GM19395 (cell line): ENCODE data around the gene THSD4.

Experiments used
- ATAC-seq: cut with Tn5 transposase; IDR thresholded peaks from one replicate; pipeline ENCODE4 v1.9.1; 2021; ENCODE audit warnings: mild to moderate bottlenecking, moderate library complexity; ENCODE audit not compliant: unreplicated experiment

THSD4 gene

DNA sequence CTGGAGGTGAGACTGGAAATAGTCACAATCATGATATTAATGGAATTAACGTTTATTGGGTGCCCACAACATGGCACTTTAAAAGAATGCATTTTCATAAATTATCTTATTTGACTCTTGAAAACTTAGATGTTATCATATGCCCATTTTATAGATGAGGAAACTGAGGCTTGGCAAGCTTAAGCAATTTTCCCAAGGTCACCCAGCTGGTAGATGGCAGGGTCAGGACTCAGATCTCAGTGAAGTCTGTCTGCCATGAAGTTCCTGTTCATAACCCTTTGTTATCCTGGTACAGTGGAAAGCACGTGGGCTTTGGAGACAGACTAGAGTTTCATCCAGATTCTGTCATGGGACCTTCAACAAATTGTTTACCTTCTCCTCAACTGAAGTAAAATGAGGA, 520.5 kb downstream of the THSD4 start:
- ATAC-seq: no peak

GRCh38 chr15:71638876-71639275, 523.6 kb downstream of the THSD4 start:
- ATAC-seq: no peak

GRCh38 chr15:71639471-71639870, 524.2 kb downstream of the THSD4 start:
- no peak for ATAC-seq

GRCh38 chr15:71643918-71644317, 528.6 kb downstream of the THSD4 start:
- ATAC-seq: no peak

DNA sequence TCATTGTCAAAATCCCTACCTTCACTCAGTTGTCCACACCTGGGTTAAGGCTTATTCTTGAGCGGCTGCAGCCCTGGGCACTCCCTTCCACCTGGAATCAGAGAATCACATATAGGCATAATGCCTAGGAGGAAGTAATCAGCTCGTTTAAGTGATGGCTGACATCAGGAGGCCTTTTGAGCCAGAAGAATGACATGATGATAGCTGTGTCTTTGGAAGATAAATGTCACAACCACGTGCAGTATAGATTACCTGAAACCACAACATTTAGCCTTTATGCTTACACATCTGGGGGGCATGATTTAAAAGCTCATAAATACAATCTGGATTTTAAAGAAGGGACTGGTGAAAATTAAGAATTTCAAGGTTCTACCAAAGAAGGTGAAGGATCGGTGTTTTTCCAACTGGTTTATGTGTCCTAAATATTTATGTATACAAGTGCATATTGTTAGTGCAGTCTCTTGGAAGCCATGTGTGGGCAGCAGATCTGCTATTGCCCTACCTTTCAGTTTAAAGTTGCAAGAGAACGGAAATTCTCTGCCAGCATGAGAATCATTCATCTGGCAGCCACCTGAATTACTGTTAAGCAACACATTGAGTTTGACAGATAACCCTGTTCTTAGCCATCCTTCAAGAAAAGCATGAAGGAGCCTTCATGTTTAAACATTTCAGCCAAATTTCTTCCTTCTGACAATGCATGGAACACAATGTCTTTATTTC, 531.7 kb downstream of the THSD4 start:
- ATAC-seq: no peak

DNA sequence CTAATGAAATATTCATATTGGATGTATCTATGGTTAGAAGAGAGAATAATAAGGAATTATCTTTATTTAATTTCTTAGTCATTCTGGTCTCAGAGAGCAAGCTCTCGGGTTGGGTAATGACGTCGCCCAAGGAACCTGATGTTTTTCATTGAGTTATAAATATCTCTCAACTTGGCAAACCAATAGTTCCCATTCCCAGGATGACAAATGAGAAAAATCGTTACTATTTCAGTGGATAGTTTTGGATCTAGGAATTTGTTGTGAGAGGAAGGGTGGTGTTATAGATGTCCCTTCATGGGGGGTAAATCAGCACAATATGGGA, 532.2 kb downstream of the THSD4 start:
- ATAC-seq: no peak

DNA sequence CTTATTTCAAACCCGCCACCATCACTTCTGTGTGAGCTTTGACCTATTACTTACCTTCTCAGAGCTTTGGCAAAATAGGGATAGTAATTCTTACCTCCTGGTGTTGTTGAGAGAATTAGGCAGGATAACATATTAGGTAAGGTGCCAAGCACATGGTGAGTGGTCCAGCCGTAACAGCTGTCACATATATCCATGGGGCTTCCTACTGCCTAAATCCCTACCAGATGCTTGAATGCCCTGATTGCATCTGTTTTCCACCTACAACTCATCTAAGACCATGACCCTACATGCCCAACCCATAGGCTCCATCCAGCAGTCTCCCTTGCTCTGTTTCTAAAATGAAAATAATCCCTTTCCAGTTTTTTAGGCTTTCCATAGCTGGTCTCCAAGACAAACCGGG, 532.8 kb downstream of the THSD4 start:
- no peak for ATAC-seq

- ATAC-seq: no peak
Measured at GRCh38 chr15:71649894-71650293, 534.6 kb downstream of the THSD4 start.

- no peak for ATAC-seq
Measured at GRCh38 chr15:71650603-71651002, 535.3 kb downstream of the THSD4 start.

- ATAC-seq: no peak
Measured at GRCh38 chr15:71651750-71652186, 536.5 kb downstream of the THSD4 start.

- no peak for ATAC-seq
Measured at GRCh38 chr15:71654042-71654719, 538.9 kb downstream of the THSD4 start.

DNA sequence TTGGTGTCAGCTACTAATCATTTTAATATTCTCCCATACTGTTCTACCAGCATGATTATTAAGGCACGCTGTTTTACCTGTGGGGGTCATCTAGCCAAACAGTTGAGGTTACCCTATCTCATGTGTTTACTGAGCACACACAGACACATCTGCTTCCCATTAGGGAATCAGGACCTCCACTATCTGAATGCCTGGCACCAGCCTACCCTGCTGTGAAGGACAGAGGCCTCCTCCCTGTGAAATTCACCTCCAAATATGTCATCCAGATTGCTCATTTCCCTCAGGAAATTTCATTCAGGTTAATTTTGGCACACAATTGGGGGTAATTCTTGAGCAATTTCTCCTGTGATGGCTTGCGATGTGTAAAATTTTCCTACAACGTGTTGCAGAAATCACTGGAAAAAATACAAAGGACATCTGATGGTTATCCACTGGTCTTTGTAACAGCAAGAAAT, 539.5 kb downstream of the THSD4 start:
- no peak for ATAC-seq

GRCh38 chr15:71656425-71656824, 541.2 kb downstream of the THSD4 start:
- no peak for ATAC-seq

DNA sequence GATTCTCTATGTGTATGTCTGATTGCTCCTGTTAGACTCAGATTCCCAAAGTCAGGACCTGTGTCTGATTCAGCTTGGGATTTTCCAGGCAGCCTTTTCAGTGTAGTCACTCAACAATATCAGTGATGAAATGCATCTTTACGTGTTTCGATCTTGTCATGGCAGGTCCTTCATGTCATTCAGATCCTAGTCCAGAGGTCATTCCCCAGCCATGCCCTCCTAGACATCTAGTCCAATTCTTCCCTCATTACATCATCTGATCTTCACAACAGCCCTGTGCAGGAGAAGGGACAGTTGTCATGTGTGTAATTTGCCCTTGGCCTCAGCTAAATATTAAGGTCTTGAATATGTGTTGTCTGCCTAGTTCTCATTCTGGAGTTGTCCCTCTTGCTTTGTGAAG, 541.9 kb downstream of the THSD4 start:
- ATAC-seq: no peak

DNA sequence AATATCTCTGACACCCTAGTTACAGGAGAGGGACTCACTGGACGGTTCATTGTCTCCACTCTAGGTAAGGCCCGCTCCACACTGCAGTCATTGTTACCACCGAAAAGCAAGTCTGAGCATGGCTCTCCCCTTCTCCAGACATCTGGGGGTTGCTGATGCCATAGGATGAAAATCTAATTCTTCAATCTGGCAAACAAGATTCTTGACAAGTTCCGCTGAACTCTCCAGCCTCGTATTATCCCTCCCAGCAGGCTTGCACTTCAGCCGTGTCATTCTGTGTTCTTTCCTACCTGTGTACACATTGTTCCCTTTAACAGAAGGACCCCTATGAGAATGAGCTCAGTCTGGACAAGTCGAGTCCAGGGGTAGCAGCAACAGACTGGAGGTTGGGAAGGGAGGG, 542.8 kb downstream of the THSD4 start:
- no peak for ATAC-seq

DNA sequence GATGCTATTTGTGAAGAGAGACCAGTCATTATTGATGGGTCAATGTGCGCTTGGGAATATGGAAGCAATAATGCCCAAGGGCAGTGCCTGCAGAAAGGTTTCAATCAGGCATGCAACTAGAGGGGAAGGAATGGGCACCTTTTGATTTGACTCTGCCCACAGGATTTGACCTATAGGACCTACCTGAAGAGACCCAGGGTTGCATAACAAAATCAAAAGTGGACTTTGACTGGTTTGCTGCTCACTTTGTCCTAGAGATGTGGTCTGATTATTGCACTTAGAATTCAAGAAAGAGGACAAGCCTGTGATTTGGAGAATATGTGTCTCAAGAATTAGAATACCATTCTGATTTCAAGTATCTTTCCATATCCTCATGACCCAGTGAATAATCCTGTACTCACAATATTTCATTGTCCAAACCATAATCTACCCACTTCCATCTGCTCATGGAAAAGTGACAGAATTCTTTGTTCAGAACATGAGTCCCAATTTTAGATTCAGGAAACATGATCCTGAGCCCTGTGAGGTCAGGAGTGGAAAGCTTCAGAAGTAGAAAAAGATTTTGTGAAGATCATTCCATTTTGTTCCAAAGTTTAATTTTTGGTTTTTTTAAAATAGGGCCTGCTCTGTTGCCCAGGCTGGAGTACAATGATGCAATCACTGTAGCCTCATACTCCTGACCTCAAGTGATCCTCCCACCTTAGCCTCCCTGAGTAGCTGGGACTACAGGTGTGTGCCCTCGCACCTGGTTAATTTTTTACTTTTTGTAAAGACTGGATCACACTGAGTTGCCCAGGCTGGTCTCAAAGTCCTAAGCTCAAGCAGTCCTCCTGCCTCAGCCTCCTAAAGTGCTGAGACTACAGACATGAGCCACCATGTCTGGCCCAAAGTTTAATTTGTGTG, 543.8 kb downstream of the THSD4 start:
- ATAC-seq: no peak

DNA sequence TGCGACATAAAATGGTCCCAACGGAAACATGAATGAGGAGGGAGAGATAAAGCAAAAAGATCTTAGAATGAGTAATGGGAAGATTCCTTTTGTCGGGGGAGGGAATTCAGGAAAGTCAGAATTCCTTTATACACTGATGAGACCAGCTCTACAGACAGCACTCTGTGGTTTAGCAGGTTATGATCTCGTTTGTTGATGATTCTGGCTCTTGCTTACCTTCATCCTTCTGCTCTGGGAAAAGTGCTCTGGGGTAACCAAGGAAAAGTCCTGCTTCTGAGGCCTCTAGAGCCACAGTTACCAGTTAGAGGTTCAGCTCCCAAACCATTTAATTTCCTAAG, 544.4 kb downstream of the THSD4 start:
- no peak for ATAC-seq

- no peak for ATAC-seq
Measured at GRCh38 chr15:71660501-71660900, 545.2 kb downstream of the THSD4 start.

GRCh38 chr15:71662306-71662705, 547.0 kb downstream of the THSD4 start:
- ATAC-seq: no peak

- no peak for ATAC-seq
Measured at GRCh38 chr15:71664622-71665021, 549.4 kb downstream of the THSD4 start.

- no peak for ATAC-seq
Measured at GRCh38 chr15:71666763-71667620, 551.7 kb downstream of the THSD4 start.
